NCI-H510A treated with DMSO at 0.1 percent for 48 hours (cell line): Measurements from ENCODE around the gene SLC25A39.
A peak's percentile ranks its signal among the peaks of the same experiment; 100 is the strongest.
"Not testable (repeated sequence)": the region's sequence is repeated elsewhere in the genome, so short reads cannot be mapped to it uniquely, and the experiment has no call there.

Experiments used
- DNase-seq: peaks from one replicate; lab custom pipeline; 2025; lab: John Stamatoyannopoulos, UW

Gene SLC25A39

DNA sequence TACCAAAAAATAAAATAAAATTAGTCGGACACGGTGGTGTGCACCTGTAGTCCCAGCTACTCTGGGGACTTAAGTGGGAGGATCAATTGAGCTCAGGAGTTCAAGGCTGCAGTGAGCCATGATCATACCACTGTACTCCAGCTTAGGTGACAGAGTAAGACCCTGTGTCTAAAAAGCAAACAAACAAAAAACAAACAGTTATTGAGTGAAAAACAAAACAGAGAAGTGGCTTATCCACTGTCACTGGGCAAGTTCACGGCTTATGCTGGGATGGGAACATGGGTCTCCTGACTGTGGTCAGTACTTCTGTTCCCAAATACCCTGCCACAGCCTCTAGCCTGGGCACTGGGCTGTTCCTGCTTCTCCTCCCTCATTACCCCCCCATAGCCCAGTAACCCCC lies 10.9 kb upstream of the SLC25A39 start:
- no peak for DNase-seq

DNA sequence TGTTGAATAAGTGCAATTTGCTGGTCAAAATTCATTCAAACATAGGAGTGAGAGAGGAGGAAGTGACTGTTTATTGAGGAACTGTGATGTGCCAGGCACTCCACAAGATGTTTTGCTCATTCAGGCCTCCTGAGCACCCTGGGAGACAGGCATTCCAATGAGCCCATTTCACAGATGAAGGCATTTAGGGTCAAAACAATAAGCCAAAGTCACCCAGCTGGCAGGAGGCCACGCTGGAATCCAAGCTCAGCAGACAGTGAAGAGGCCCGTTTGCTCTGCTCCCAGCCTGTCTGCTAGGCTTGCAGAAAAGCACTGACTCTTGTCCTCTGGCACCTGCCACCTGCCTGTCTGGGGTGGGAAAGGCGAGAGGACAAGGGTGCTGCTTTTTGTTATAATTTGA lies 10.1 kb upstream of the SLC25A39 start:
- DNase-seq, result no peak

DNA sequence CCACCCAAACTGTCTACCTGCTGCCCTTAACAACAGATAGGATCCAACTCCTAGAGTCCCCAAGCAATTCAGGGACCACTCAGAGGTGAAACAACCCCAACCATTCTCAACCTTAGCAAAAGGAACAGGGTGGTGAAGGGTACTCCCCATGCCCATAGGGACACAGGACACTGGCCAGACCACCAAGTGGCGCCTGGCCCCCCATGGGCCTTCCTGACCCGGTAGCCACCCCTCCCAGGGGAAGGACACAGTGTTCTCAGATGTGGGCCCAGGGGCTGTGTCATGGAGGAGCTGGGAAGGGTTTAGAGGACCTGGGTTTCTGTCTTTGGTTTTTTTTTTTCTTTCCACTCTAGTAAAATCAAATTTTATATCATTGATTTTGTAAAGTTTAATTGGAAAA lies 9.7 kb upstream of the SLC25A39 start:
- no peak for DNase-seq

DNA sequence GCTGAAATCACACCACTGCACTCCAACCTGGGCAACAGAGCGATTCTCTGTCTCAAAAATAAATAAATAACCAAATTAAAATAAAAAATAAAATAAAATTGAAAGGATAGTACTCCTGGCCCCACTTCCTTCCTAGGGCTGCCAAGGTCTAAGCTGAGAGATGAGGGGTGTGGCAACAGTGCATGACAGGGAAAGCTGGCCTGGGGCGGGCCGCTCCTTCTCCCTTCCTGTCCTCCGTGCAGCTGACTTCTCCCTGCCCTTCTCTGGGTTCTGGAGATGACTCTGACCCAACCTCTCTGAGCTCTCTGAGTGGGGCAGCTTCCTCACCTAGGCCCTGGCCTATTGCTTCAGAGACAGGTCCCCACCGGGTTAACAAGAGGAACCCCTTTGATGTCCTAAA lies 8.7 kb upstream of the SLC25A39 start:
- no peak for DNase-seq

DNA sequence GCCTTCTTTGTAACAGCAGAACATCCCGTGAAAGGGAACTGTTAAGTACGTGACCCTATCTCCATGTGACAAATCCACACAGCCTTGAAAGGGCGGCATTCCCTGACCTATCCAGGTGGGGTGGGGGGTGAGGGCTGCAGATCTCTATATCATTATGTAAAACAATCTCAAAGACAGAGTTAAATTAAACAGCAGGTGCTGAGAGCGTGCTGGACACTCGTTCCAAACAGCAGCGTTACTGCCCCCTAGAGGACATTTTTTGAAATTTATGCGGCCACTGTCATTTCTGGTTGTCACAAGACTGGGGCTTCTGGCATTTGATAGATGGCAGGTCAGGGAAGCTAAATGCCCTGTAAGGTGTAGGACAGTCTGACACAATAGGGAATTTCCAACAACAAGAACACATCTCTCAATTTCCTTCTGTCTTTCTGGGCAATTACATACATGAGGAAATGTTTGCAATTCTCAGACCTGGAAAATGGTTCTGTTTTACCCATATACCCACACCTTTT lies 6.7 kb upstream of the SLC25A39 start:
- DNase-seq, result peak; percentile 95

DNA sequence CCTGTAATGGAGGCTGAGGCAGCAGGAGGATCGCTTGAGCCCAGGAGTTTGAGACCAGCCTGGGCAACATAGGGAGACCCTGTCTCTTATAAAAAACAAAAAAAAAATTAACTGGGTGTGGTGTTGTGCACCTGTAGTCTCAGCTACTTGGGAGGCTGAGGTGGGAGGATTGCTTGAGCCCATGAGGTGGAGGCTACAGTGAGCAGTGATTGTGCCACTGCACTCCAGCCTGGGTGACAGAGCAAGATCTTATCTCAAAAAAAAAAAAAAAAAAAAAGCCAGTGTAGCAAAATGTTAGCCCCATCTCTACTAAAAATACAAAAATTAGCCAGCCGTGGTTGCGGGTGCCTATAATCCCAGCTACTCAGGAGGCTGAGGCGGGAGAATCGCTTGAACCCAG lies 5.6 kb upstream of the SLC25A39 start:
- not testable (repeated sequence) for DNase-seq

DNA sequence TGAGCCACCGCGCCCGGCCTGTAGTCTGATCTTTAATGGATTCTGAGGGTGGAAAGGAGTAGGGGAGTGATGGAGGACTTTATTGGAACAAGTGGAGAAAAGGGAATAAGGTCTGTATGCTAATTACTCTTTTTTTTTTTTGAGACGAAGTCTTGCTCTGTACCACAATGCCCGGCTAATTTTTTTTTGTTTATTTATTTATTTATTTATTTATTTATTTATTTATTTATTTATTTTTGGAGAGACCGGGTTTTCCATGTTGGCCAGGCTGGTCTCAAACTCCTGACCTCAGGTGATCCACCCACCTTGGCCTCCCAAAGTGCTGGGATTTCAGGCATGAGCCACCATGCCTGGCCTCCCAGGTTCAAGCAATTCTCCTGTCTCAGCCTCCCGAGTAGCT lies 4.9 kb upstream of the SLC25A39 start:
- DNase-seq, result not testable (repeated sequence)

DNA sequence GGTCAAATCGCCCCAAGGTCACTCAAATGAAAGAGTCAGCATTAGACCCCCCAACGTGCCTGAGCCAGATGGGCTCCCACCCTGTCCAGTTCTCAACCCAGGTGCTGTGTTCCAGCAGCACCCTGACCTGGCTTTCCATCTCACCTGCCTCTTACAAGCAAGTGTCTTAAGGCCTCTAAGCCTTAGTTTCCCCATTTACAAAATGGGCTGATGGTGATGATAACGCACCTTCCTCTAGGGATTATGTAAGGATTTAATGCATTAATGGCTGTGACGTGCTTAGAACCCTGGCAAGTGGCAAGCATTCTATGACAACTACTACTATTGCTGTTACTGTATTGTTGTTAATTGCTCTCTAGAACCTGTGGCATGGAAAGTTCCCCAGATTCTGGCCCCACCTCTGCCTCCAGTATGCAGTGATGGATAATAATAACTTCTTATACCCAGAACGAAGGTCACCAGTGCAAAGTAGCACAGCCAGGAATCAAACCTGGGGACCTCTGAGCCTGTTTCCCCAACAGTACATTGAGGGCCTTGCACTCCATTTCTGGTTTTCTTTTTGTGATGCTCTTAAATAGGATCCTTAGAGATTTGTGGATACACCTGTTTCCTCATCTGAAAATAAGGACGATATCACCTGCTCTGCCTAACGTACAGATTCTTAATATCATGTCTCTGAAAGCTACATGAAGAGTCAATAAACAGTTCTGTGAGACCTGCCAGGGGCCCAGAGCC lies 3.3 kb upstream of the SLC25A39 start:
- no peak for DNase-seq

DNA sequence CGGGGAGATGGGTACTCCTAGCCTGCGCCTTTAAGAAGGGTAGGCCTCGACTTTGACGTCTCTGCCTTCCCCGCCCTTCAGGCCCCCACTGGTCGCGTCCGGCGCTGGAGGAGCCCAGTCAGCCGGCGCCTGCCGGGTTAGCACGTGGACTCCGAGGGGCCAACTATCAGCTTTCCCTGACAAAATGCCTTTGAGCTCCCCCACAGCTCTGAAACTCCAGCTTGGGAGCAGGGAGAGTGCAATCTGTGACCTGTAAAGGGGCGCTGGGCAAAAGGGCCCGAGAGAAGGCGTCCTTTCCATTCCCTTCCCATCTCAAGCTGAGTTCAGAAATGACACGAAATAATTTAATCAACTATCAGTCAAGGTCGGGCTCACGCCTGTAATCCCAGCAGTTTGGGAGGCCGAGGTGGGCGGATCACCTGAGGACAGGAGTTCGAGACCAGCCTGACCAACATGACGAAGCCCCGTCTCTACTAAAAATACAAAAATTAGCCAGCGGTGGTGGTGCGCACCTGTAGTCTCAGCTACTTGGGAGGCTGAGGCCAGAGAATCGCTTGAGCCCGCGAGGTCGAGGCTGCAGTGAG lies 2.3 kb upstream of the SLC25A39 start:
- peak; percentile 31 for DNase-seq

DNA sequence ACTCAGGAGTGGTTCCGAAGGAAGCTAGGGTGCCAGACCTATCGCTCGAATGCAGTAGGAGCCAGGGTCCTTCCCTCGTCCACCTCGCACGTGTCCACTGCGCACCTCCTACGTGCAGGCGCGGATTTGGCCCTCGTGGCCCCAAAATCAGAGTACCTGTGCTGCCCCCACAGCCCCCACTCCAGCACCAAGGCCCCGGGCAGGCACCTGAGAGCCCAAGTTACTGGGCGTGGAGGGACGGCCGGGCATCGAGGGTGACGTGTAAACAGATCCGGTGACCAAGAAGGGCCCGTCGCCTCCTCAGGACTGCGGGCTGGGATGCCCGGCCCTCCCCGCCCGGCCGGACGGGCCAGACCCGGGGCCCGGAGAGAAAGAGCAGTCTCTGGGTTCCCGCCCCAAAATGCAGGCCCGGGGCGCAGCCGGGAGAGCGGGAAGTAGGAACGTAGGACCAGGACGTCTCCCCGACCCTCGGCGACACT lies 492 bp downstream of the SLC25A39 start:
- peak; percentile 4 for DNase-seq

DNA sequence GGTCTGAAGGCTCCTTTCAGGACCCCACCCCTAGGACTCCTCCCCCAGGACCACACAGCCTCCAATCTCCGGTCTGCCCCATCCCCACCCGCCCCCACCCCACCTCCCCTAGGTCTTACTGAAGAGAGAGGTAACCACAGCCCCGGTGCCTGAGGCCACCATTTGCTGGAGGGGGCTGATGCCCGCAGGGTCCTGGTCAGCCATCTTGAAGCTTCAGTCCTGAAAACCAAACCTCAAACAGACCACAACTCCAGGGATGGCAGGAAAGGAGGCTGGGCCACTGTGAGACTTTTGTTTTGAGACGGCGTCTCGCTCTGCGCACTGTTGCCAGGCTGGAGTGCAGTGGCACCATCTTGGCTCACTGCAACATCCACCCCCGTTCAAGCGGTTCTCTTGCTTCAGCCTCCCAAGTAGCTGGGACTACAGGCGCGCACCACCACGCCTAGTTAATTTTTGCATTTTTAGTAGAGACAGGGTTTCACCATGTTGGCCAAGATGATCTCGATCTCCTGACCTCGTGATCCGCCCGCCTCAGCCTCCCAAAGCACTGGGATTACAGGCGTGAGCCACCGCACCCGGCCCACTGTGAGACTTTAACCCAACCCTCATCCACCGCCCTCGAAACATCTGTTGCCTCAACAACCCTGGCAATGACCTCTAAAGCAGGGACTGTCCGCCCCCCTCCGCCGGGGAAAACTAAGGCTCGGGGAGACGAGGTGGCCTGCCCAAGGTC lies 1.1 kb downstream of the SLC25A39 start:
- no peak for DNase-seq

DNA sequence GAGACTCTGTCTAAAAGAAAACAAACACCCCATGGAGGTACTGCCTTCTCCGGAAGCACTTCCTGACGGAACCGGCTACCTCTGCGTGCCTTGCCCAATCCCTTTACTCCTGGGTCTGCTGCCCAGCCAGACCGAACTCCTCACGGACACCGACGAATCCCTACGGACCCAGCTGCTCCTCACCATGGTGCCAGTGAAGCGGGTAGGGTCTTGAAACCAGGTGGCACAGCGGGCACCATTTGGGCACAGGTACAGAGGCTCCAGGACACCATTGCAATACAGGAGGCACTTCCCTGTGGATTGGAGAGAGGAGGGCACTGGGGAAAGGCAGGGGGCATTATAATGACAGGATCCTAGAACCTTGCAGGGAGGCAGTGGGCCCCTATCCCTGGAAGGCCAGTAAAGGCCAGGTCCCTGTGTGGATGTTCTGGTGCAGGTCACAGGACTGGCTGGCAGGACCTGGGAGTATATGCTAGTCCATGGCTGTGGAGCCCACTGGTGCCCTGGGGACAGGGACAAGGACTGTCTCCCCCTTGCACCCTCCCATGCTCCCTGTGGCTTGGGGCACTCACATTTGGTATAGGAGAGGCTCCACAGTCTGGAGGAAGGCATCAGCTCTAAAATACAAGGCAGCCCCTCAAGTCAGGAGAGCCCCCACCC lies 2.3 kb downstream of the SLC25A39 start:
- DNase-seq, result no peak

DNA sequence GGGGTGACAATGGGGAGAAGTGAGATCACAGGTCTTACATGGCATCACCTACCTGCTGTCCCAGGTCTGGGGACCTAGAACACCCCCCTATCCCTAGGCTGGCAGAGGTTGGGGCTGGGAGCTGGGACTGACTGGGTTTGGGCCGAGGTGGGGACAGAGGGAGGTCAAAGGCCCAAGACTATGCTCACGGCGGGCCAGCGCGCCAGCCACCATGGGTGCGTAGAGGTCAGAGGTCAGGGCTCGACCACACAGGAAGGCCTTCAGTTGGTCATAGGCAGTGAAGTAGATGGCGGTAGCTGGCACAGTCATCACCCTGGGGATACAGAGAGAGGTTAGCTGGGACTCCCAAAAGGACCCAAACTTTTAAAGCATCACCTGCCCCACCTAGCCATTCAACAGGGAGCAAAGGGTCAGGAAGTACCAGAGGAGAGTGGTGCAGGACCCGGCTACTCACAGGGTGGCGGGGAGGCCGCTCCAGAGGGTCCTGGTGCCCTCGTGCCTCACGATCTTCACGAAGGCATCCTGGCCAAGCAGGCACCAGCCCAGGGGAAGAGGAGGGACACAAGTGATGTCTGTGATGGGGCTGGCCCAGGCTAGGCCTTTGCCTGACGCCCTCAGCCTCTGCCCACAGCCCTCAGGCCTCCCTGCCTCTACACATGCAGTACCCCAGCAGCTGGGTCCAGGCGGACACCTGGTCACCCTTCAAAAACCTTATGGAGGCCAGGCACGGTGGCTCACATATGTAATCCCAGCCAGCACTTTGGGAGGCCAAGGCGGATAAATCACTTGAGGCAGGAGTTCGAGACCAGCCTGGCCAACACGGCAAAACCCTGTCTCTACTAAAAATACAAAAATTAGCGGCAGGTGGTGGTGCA lies 3.1 kb downstream of the SLC25A39 start:
- no peak for DNase-seq

DNA sequence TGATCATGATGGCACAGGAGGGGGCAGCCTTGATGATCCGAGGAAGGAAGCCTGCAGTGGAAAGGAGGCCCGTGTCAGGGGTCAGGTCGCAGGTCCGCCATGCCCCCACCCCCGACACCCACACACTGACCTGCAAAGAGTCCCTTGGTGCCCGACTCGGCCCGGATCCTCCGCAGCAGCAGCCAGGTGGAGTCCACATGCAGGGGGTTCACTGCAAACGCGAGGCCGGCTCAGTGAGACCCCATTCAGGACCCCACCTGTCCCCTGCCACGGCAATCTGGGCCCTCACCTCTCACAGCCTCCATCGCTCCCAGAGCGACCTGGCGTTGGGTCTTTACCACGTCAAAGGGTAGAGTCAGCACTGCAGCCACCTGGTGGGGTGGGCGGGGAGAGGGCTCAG lies 4.6 kb downstream of the SLC25A39 start:
- no peak for DNase-seq

DNA sequence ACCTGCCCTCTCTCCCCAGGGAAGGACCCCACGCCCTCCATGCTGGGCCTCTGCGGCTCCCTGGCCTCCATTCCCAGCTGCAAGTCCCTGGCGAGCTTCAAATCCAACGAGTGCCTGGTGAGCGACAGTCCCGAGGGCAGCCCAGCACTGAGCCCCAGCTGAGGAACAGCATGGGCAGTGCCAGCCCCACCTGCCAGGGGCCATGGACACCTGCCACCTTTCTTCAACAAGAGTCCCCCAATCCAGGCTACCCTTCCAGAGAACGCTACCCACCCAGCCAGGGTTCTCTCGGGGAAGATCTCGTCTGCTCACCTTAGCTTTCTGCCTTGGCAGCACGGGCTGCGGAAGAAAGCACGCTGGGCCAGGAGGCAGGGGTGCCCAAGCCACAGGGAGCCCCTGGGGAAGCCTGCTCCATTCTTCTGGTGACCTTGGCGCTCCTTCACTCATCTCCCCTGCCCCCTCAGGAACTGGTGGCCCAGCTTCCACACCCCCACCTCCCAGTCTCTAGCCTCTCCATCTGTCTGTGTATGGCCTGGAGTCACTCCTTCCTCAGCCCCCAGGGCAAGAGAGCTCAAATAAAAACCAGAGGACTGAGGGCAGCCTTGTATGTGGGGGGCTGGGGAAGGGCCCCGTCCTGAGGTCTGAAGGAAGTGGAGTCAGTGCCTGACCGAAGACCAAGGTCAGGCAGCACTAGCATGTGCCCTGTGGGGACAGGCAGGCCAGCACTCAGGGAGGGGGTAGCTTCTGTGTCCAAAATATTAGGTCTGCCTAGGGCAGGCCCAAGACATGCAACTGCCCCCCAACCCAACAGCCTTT lies 6.3 kb downstream of the SLC25A39 start:
- DNase-seq, result no peak

DNA sequence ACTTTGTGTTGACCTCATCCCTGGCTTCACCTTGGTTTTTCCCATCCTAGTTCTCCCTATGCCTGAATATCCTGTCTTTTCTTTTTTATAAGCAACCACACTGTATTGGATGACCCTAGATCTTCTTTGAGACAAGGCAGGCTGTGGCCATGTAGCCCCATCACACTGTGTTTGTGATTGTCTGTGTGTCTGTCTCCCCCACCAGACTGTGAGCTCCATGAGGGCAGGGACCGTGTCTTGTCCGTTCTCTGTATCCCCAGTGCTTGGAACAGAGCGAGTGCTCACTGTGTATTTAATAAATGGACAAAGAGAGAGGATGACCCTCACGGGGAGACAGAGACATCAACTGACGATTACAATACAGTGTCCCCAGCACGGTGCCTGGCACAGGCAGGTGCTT lies 7.1 kb downstream of the SLC25A39 start:
- DNase-seq, result no peak

DNA sequence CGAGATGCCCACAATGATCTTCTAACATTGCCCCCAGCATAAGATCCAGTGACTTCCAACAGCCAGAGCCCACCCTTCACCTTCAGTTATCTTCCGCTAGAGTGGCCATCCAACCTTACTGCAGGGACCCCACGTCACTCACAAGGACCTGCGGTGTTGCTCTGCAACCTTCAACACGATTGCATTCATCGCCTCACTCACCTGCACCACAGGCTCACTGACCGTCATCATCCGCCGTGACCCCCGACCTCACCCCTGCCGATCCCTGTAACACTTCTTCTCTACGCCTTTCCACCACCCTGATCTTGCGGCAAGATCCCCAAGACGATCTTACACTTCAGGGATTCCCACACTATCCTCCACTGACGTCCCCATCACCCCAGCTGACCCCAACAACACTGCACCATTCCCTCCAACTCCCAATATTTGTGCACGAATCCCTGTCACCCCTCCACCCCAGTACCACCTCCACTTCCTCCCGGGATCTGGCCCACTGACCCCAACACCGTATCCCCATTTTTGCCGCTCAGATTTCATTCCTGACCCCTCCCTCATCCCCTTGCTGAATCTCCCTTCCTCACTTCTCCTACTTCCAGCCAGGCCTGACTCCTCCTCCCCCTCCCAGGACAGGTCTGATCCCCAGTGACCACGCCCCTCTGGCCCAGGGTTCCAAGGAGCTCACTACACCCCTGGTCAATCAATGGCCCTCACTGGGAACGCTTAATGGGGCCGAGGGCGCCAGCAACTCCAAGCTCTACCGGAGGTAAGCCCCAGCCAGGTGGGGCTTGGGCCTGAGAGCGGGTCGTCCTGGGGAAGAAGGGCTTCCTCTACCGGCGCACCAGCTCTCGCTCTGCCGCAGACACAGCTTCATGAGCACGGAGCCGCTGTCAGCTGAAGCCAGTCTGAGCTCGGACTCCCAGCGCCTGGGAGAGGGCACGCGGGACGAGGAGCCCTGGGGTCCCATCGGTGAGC lies 8.6 kb downstream of the SLC25A39 start:
- no peak for DNase-seq

DNA sequence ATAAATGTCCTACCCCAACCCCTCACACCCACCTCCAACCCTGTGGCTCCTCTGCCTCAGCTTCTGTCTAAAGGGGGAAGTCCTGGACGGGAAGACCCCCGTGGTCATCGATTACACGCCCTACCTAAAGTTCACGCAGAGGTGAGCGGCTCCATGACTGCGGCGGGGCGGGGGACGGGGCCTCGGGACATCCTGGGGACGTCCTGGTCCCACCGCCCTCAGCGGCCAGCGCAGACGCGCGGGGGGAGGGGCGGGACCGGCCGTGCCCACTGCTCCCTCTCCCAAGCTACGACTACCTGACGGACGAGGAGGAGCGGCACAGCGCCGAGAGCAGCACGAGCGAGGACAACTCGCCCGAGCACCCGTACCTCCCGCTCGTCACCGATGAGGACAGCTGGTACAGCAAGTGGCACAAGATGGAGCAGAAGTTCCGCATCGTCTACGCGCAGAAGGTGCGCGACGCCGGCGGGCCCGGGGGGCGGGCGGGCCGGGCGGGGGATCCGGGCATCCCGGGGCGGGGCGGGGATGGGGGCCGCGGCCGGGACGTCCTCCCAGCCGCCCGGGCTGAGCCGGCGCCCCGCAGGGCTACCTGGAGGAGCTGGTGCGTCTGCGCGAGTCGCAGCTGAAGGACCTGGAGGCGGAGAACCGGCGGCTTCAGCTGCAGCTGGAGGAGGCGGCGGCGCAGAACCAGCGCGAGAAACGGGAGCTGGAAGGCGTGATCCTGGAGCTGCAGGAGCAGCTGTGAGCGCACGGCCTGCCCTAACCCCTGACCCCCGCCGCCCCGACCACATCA lies 9.6 kb downstream of the SLC25A39 start:
- peak; percentile 49 for DNase-seq

DNA sequence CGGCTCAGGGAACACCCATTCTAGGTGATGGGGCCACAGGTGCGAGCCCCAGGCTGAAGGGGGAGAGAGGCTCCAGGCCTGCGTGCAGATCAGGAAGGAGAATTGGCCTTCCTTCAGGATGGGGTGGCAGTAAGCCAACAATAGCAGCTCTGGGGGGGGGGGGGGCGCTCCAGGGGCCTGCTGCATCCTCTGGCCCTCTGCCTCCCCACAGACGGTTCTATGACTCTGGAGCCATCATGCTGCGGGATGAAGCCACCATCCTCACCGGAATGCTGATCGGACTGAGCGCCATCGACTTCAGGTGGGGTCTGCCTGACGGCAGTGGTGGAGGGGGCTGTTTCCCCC lies 10.1 kb downstream of the SLC25A39 start:
- no peak for DNase-seq
